ENCODE measurements around the gene BNC2.

The BNC2 gene

GRCh38 chr9:16645970-16646369, 224.5 kb downstream of the BNC2 start:
- no peak for ATAC-seq (ENCODE audit: low read depth)
- H3K36me3 ChIP-seq (ENCODE audit: low read depth) = no peaks in the 10 kb centered on the region
- TF ChIP-seq CTCF (IDR thresholded peaks at IDR 0.05; ENCODE audit: poor library complexity, severe bottlenecking) = no peak
- no peaks in the 10 kb centered on the region for H3K9me3 ChIP-seq (ENCODE audit: severe bottlenecking)
- no peaks in the 10 kb centered on the region for H3K4me1 ChIP-seq (ENCODE audit: insufficient read depth, poor library complexity, severe bottlenecking)
- H3K27me3 ChIP-seq (ENCODE audit: insufficient read depth, poor library complexity, severe bottlenecking) = no peaks in the 10 kb centered on the region
- no peak overlapping the region for H3K27ac ChIP-seq (ENCODE audit: poor library complexity, severe bottlenecking)
- H3K4me3 ChIP-seq (ENCODE audit: severe bottlenecking) = no peak overlapping the region
- no peak for DNase-seq (ENCODE audit: low spot score)

GRCh38 chr9:16642421-16643109, 227.9 kb downstream of the BNC2 start:
- TF ChIP-seq CTCF (IDR thresholded peaks at IDR 0.05; ENCODE audit: poor library complexity, severe bottlenecking) = no peak
- ATAC-seq (ENCODE audit: low read depth) (no peak), DNase-seq (ENCODE audit: low spot score) (no peak)
- Histone ChIP-seq H3K27ac (ENCODE audit: poor library complexity, severe bottlenecking) (no peak overlapping the region), H3K4me1 (ENCODE audit: insufficient read depth, poor library complexity, severe bottlenecking) (peaks cover under 1% of the 10 kb centered on the region), H3K27me3 (ENCODE audit: insufficient read depth, poor library complexity, severe bottlenecking) (no peaks in the 10 kb centered on the region), H3K36me3 (ENCODE audit: low read depth) (no peaks in the 10 kb centered on the region), H3K4me3 (ENCODE audit: severe bottlenecking) (no peak overlapping the region), H3K9me3 (ENCODE audit: severe bottlenecking) (no peaks in the 10 kb centered on the region)

- Histone ChIP-seq H3K4me1 (ENCODE audit: insufficient read depth, poor library complexity, severe bottlenecking) (peaks cover 6% of the 10 kb centered on the region), H3K36me3 (ENCODE audit: low read depth) (no peaks in the 10 kb centered on the region), H3K27me3 (ENCODE audit: insufficient read depth, poor library complexity, severe bottlenecking) (no peaks in the 10 kb centered on the region), H3K27ac (ENCODE audit: poor library complexity, severe bottlenecking) (no peak overlapping the region), H3K4me3 (ENCODE audit: severe bottlenecking) (no peak overlapping the region), H3K9me3 (ENCODE audit: severe bottlenecking) (no peaks in the 10 kb centered on the region)
- peak; percentile 31 for TF ChIP-seq CTCF (IDR thresholded peaks at IDR 0.05; ENCODE audit: poor library complexity, severe bottlenecking)
- DNase-seq (ENCODE audit: low spot score) (no peak), ATAC-seq (ENCODE audit: low read depth) (0 out of 3 replicates have a peak, but pooled peaks have one; percentile 41)
Observed at GRCh38 chr9:16640649-16641048, 229.8 kb downstream of the BNC2 start.

GRCh38 chr9:16639644-16640043, 230.8 kb downstream of the BNC2 start:
- ATAC-seq (ENCODE audit: low read depth) (no peak), DNase-seq (ENCODE audit: low spot score) (no peak)
- Histone ChIP-seq H3K4me3 (ENCODE audit: severe bottlenecking) (no peak overlapping the region), H3K4me1 (ENCODE audit: insufficient read depth, poor library complexity, severe bottlenecking) (peaks cover 6% of the 10 kb centered on the region), H3K36me3 (ENCODE audit: low read depth) (no peaks in the 10 kb centered on the region), H3K9me3 (ENCODE audit: severe bottlenecking) (no peaks in the 10 kb centered on the region), H3K27ac (ENCODE audit: poor library complexity, severe bottlenecking) (no peak overlapping the region), H3K27me3 (ENCODE audit: insufficient read depth, poor library complexity, severe bottlenecking) (no peaks in the 10 kb centered on the region)
- no peak for TF ChIP-seq CTCF (IDR thresholded peaks at IDR 0.05; ENCODE audit: poor library complexity, severe bottlenecking)

GRCh38 chr9:16637911-16638310, 232.6 kb downstream of the BNC2 start:
- Histone ChIP-seq H3K9me3 (ENCODE audit: severe bottlenecking) (no peaks in the 10 kb centered on the region), H3K4me3 (ENCODE audit: severe bottlenecking) (no peak overlapping the region), H3K27ac (ENCODE audit: poor library complexity, severe bottlenecking) (no peak overlapping the region), H3K4me1 (ENCODE audit: insufficient read depth, poor library complexity, severe bottlenecking) (peaks cover 6% of the 10 kb centered on the region), H3K27me3 (ENCODE audit: insufficient read depth, poor library complexity, severe bottlenecking) (peaks cover 5% of the 10 kb centered on the region), H3K36me3 (ENCODE audit: low read depth) (no peaks in the 10 kb centered on the region)
- TF ChIP-seq CTCF (IDR thresholded peaks at IDR 0.05; ENCODE audit: poor library complexity, severe bottlenecking) = no peak
- no peak for DNase-seq (ENCODE audit: low spot score)
- no peak for ATAC-seq (ENCODE audit: low read depth)

Data from RWPE2 (cell line).